Loucy (cell line): ENCODE data around the gene GABRG3.

ENCODE experiments used
- H2AFZ ChIP-seq: fragments of 200-600 bp; sonication (generic); 2 replicates; pipeline ENCODE4 v1.6.0; 2016; ENCODE audit warnings: antibody characterized with exemption, mild to moderate bottlenecking, low read length, moderate library complexity
- H3F3A ChIP-seq: fragments of 200-600 bp; 2 replicates; pipeline ENCODE4 v1.6.0; 2016; ENCODE audit warnings: antibody characterized with exemption, low read depth, mild to moderate bottlenecking
- H3K27me3 ChIP-seq: fragments of 200-600 bp; sonication (generic); 2 replicates; pipeline ENCODE4 v1.6.1; 2014; ENCODE audit warnings: low read length, mild to moderate bottlenecking; ENCODE audit not compliant: insufficient read depth, poor library complexity, severe bottlenecking
- H3K36me3 ChIP-seq: fragments of 200-600 bp; sonication (generic); 2 replicates; pipeline ENCODE4 v1.6.1; 2016; ENCODE audit warnings: low read length; ENCODE audit not compliant: insufficient read depth
- H3K4me1 ChIP-seq: fragments of 200-600 bp; sonication (generic); 2 replicates; pipeline ENCODE4 v1.5.1; 2014; ENCODE audit warnings: low read length, mild to moderate bottlenecking; ENCODE audit not compliant: insufficient read depth, poor library complexity, severe bottlenecking
- H3K4me2 ChIP-seq: fragments of 200-600 bp; sonication (generic); 2 replicates; pipeline ENCODE4 v1.6.0; 2014; ENCODE audit warnings: antibody characterized with exemption, low read length, low read depth, mild to moderate bottlenecking; ENCODE audit not compliant: poor library complexity, severe bottlenecking
- H3K4me3 ChIP-seq: fragments of 200-600 bp; sonication (generic); 2 replicates; pipeline ENCODE4 v1.5.1; 2014; ENCODE audit warnings: low read length, mild to moderate bottlenecking, mixed read lengths; ENCODE audit not compliant: poor library complexity, severe bottlenecking
- H3K79me2 ChIP-seq: fragments of 200-600 bp; sonication (generic); 2 replicates; pipeline ENCODE4 v1.6.1; 2014; ENCODE audit warnings: low read length; ENCODE audit not compliant: insufficient read depth
- H3K9ac ChIP-seq: fragments of 200-600 bp; sonication (generic); 2 replicates; pipeline ENCODE4 v1.6.0; 2014; ENCODE audit warnings: mild to moderate bottlenecking, low read depth, low read length, moderate library complexity; ENCODE audit not compliant: poor library complexity, severe bottlenecking
- H3K9me2 ChIP-seq: fragments of 200-600 bp; sonication (generic); replicated peaks from 2 replicates; pipeline ENCODE4 v1.6.1; 2016; ENCODE audit warnings: low read depth, low read length, mixed read lengths
- H3K9me3 ChIP-seq: fragments of 200-600 bp; sonication (generic); 2 replicates; pipeline ENCODE4 v1.6.1; 2014; ENCODE audit warnings: mild to moderate bottlenecking, antibody characterized with exemption, low read length, low read depth; ENCODE audit not compliant: insufficient read depth
- H4K20me1 ChIP-seq: fragments of 200-600 bp; sonication (generic); 2 replicates; pipeline ENCODE4 v1.6.0; 2014; ENCODE audit warnings: antibody characterized with exemption, low read length, mild to moderate bottlenecking; ENCODE audit not compliant: insufficient read depth, poor library complexity, severe bottlenecking
- CTCF ChIP-seq: fragments of 200-600 bp; sonication (generic); conservative IDR thresholded peaks from 2 replicates; pipeline ENCODE4 v1.5.1; 2014; ENCODE audit warnings: mild to moderate bottlenecking, antibody characterized with exemption, low read length
- EZH2phosphoT487 ChIP-seq: fragments of 200-600 bp; IDR thresholded peaks from 2 replicates; pipeline ENCODE4 v1.6.1; 2018; ENCODE audit warnings: antibody characterized with exemption, mild to moderate bottlenecking, moderate library complexity, borderline replicate concordance

The GABRG3 gene

DNA sequence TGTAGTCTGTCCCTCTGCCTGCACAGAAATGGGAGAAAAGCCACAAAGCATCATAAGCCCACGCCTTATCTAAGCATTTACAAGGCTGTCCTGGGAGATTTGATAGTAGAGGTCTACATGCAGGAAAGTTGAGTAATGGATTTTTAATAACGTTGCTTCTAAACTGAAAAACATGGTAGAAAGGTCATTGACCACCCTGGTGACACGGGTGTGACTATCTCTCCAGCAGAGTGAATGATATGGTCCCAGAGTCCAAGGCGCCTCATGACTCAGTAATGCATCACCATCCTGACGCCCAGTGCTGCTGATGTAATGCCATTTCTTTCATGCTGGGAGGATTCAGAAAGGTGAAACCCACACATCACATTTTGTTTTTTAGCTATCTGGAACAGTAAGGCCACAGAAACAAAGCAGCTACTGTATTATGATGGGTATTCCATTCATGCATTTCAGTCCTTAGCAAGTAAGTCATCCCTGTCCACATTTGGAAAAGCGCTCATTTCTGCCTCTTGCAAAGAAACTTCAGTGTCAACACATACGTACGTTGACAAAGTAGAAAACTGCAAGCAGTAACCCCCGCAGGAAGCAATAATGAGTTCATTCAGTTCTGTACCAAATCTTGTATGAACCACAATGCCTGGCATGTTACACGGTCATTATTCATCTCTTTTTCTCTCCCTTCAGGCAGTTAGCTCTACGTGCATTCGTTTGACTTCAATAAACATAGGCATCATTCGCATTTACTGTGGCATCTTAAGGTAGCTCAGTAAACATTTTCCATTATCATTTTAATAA lies 483.5 kb downstream of the GABRG3 start:
- Histone ChIP-seq H4K20me1 (no peaks in the 10 kb centered on the region), H3K4me1 (no peaks in the 10 kb centered on the region), H3K9me2 (no peaks in the 10 kb centered on the region), H3K4me2 (no peak overlapping the region), H3K4me3 (no peak overlapping the region), H3K9ac (no peak overlapping the region), H3K27me3 (no peaks in the 10 kb centered on the region), H3F3A (no peaks in the 10 kb centered on the region), H3K9me3 (no peaks in the 10 kb centered on the region), H3K36me3 (no peaks in the 10 kb centered on the region), H3K79me2 (no peaks in the 10 kb centered on the region), H2AFZ (no peak overlapping the region)
- no peak for TF ChIP-seq CTCF
- TF ChIP-seq EZH2phosphoT487, result no peak

DNA sequence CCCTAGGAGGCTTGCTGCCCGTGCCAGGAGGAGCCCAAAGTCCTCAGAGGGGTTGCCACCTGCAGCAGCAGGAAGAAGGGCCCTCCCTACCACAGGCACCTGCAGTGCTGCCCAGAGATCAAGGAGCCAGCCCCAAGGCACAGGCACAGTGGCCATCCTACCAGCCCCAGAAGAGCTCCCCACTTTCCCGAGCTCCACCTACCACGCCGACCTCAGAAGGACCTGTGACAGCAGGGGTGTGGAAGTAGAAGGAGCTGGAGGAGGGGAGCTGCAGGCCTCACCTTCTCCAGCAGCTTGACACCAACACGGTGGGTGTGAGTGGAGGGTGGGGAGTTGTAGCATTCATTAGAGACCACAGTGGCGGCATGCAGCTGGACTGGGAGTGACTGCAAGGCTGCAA lies 485.8 kb downstream of the GABRG3 start:
- Histone ChIP-seq H2AFZ (no peak overlapping the region), H3K9me3 (no peaks in the 10 kb centered on the region), H3K27me3 (no peaks in the 10 kb centered on the region), H3F3A (no peaks in the 10 kb centered on the region), H3K4me2 (no peak overlapping the region), H3K4me3 (no peak overlapping the region), H3K4me1 (no peaks in the 10 kb centered on the region), H3K9ac (no peak overlapping the region), H3K9me2 (no peaks in the 10 kb centered on the region), H3K79me2 (no peaks in the 10 kb centered on the region), H4K20me1 (no peaks in the 10 kb centered on the region), H3K36me3 (no peaks in the 10 kb centered on the region)
- TF ChIP-seq CTCF (no peak), EZH2phosphoT487 (no peak)

DNA sequence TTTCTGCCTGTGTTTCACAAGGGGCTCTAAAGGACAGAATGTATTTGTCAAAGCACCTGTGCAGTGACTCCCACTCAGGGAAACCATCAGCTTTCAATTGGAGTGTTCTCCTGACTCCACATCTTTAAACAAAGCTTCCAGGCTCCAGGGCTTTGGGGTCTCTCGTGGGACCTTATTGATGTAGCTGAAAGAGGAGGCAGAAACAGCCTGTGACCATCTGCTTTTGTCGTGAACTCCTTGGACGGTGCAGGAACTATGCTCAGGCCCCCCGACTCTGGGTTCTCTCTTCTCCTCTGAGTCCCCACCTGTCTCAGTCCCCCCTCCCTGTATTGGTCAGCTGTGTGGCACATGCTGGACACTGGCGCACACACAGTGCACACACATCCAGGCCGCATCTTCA lies 486.8 kb downstream of the GABRG3 start:
- Histone ChIP-seq H3K9me2 (no peaks in the 10 kb centered on the region), H4K20me1 (no peaks in the 10 kb centered on the region), H3K4me3 (no peak overlapping the region), H3K36me3 (no peaks in the 10 kb centered on the region), H3K27me3 (no peaks in the 10 kb centered on the region), H3K4me1 (no peaks in the 10 kb centered on the region), H3K9ac (no peak overlapping the region), H3K4me2 (no peak overlapping the region), H3F3A (no peaks in the 10 kb centered on the region), H3K79me2 (no peaks in the 10 kb centered on the region), H2AFZ (no peak overlapping the region), H3K9me3 (no peaks in the 10 kb centered on the region)
- TF ChIP-seq CTCF, result no peak
- TF ChIP-seq EZH2phosphoT487, result no peak
